Activated CD4-positive, alpha-beta T cell treated with anti-CD3 and anti-CD28 coated beads, Interleukin-2, amount 50 U/mL, for 24 hours (primary cell): ENCODE measurements around the gene DUSP3.

ENCODE experiments used
- DNase-seq, 2 donors: peaks; one replicate each; pipeline ENCODE4 v3.0.0-alpha.2; 2020; ENCODE audit warnings: low read depth in 1 of 2, low spot score in 1 of 2

DUSP3 gene

DNA sequence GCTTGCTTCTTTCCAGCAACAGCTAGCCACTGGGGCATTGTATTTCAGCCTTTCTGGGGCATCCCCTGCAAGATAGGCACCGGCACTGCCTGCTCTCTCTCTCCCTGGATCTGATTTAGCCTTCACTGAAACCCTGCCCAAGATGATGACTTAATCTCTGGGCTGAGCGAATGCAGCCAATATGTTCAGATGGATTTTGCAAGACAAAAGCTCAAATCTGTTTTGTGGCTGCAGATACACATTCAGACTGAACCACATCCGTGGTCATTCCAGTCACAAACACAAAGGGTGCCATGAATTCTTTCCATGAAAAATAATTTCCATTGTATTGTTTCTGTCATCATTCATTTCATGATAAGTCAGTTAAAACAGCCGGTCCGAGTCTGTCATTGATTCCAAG lies 44.4 kb downstream of the DUSP3 start:
- no peak for DNase-seq

DNA sequence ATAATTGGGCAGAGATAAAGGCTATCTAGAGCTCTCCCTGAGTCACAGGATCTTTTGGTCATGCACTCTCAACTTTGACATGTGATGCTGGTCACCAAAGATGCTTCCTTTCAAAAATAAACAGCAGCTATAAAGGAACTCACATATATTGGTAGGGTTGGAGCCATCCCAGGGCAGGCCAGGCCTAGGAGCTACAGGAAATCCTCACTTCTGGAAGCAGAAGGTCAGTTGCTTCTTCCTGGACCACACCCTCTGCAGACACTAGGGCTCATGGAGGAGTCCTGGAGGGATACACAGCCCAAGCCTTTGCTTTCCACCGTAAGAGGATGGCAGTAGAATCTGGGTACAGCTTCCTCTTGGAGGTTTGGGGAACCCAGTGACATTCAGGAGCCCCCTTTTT lies 44.8 kb downstream of the DUSP3 start:
- no peak for DNase-seq

DNA sequence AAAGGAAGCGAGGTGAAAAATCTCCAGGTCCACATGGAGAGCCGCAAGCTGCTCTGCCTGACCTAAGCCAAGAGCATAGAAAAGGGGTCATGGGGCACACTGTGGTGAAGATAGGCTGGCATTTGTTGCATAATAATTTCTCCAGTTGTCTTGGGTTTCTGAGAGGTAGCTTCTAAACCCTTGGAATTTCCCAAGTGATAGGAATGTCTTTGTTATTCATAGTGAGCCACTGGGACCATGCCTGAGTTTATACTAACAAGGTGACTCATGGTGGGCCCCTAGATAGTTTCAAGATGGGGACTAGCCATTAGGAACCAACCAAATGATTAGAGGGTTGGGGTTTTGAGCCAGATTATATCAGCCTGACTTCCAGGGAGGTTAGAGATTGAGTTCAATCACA lies 45.8 kb downstream of the DUSP3 start:
- DNase-seq, result no peak

DNA sequence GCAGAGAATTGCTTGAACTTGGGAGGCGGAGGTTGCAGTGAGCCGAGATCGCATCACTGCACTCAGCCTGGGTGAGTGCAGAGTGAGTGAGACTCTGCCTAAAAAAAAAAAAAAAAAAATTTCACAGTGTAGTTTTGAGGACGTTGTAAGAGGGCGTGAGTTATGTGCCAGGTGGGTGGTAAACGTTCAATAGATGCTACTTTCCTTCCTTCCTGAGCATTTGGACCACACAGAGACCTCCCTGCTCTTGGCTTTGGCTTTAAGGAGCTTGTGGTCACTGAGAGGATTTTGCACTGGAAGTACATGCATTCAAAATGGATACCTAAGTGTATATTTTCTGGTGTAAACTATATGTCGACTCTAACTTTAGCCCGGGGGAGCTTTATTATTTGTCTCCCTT lies 50.7 kb downstream of the DUSP3 start:
- DNase-seq, result no peak

DNA sequence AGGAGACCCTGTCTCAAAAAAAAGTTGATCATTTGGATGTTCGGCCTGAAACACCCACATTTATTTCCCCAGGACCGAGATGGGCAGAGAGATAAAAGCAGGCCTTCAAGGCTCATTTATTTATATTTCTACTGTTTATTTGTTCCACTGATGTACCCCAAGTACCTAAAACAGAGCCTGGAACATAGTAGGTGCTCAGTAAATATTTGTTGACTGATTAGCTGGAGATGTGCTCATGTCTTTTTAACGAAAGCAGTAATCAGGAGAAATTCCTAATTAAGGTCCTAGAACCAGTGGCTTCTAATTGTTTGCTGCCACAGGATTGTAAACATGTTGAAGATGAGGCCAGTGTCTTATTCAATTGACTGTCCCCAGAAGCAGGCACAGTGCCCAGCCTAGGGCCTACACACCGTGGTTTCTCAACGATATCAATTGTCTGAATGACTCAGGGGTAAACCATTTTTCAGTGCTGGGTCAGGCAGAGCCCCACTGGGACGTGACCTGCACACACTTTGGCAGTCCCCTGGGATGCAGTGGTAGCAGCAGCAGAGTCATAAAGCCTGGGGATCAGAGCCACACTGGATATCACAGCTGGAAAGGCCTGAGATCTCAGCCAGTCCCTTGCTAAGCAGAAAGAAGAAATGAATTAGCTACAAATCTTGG lies 54.9 kb downstream of the DUSP3 start:
- DNase-seq, result no peak

DNA sequence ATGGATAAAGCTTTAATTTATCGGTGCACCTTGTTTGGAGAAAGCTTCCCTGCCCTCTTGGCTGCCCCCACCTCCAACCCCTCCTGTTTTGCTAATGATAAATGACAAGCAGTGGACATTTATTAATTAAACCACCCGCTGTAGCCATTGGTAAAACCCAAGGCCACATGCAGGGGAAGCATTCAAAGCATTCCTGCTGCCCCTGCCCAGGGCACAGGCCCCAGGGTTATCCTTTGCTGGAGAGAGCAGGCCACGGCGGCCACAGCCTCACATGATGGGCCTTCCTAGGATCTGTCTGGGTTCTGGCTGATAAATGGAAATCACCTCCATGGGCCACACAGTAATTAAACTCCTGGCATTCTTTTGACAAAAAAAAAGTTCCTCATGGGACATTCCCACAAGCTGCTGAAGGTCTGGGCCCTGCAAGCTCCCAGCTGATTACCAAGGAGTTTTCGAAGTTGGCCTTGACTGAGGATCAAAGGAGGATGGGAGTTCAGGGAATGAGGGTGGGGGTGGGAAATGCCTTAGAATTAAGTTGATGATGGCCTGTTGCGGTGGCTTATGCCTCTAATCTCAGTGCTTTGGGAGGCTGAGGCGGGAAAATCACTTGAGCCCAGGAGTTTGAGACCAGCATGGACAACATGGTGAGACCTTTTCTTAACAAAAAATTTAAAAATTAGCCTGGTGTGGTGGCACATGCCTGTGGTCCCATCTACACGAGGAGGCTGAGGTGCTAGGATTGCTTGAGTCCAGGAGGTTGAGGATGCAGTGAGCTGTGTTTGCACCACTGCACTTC lies 55.7 kb downstream of the DUSP3 start:
- no peak for DNase-seq

DNA sequence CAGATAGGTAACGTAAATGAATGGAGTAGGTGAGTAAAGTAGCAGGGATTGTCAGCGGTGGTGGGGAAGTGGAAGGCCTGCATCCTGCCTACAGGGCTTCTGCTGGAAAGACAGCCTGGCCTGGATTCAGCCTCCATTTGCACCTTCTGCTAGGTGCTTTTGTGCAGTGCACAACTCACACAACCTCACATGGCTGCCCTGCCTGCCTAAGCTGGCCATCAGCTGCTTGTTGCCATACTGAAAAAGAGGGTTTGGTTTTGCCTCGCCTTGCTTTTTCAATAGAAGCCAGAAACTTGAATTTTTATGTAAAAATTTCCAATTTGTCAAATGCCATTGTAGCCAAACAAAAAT lies 56.5 kb downstream of the DUSP3 start:
- no peak for DNase-seq

DNA sequence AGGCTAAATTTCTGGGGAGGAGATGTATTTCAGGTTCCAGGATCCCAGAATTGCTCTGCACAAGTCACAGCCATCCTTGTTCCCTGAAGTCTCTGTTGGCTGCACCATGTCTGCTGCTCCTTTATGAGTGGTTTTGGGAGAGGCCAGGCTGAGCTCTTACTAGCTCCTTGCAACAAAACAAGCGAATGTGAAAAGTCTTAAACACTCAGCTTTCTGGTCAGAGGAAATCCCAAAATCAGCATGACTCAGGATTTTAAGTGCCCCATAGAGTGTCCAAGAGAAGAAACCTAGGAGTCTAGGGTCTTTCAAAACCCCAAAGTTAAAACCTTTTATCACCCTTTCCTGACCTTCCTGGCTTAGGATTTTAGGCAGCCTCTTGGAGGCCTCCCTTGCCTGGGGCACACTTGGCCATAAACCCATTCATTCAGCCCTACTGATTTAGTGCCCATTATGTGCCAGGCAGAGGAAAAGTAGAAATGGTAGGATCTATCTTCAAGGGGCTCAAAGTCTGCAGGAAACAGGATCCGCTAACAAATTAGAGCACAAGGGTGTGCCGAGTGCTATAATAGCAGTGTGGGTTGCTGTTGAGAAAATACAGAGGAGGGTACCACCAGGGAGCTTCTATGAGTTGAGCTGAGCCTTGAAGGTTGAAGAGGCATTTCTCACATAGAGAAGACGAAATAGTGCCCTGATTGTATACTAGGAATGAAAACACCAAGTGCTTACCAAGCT lies 57.1 kb downstream of the DUSP3 start:
- DNase-seq, result no peak

DNA sequence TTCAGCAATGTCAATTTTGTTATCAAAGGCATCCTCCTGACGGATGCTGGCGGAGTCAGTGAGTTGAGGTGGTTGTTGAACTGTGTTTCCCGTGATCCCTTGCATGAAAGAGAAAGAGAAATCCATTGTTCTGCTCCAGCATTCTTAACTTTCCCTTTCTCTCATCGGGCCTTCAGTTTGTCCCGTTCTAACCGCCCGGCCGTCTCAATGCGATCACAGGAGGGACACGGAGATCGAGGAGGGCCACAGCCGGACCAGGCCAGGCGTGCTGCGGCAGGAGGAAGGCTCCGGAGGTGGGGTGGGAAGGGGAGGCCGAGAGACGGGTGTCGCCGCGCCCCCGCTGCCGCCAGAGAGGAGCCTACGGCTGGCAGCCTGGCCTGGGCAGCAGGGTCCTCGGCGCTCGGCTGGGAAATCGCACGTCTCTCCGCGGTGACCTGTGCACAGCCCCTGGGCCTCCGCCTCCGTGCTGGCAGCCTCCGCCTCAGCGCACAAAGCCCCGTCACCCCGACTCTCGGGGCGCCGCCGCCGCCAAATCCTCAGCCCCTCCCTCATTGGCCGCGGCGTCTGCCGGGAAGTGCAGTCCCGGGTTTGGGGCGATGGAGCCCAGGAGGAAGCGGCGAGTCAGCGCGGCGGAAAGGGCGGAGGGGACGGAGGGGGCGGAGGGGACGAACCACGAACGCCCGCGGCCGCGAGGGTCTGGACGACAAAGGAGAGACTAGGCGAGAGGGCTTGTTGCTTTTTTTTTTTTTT lies 58.3 kb downstream of the DUSP3 start:
- peak; percentile 49 to 62 for DNase-seq

DNA sequence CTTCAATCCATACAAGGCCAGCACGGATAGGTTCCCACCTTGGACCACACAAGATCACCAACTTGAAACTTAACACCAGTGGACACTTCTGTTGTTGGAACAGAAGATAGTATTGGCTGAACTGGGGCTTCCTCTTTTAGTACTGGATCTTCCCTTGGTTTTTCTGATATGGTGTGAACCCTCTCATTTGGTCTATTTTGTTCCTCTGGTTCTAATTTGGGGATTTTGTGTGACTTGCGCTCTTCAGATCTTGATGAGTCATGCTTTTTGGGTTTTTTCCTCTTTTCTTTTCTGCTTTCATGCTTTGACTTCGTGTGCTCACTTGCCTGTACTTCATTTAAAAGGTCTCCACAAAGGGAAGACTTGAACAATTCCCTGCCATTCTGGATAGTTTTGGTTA lies 59.2 kb downstream of the DUSP3 start:
- no peak for DNase-seq

DNA sequence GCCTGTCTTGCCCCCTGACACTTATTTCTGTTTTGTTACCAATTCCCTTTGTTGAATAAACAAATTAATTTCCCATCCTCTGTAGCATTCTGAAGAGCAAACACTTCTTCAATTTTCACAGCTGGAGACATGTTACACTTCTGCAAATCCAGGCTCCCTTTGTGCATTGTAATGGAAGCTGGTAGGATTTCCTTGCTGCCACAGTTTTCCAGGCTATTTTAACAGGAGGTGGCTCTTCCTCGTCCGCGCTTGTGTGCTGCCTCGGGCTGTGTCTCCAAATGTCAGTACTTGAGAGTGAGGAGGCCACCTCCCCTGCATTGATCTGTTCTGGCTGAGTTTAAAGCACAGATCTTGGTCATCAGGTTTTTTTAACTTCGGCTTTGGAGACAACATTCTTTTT lies 60.2 kb downstream of the DUSP3 start:
- no peak for DNase-seq

DNA sequence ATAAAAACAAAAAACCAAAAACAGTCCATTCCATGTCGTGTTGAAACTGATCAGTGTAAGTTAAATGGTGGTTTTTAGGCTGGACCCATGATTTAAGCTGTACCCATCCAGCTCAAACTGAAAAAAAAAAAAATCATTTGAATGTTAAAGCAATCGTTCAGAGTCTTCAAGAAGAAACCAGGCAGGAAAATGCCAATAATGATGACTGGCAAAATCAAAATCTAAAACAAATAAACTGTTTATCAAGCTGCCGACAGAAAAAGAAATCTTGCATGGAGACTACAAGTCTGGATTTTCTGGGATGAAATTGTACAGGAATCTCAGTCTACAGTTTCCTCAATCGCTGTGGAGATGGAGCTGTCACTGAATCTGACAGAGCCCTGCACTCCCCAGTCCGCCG lies 60.9 kb downstream of the DUSP3 start:
- no peak for DNase-seq
